Measurements from ENCODE around the gene ANKRD23.

GRCh38 chr2:96802721-96803120 lies 41.1 kb downstream of the ANKRD23 start:
- TF ChIP-seq POLR2AphosphoS5 (IDR thresholded peaks at IDR 0.05) (no peak), POLR2A (IDR thresholded peaks at IDR 0.05) (no peak), CTCF (IDR thresholded peaks at IDR 0.05) (no peak)
